Hindlimb muscle (tissue), 1 donor: ENCODE results near the gene CHRNA3. TPM values are rescaled to one million over a fixed set of nuclear protein-coding genes. Genes with fewer than 3 reads are reported as not detected.

ENCODE experiments used
- DNase-seq: peaks from one replicate; pipeline ENCODE4 v3.0.0-alpha.2; 2013
- polyA plus RNA-seq: library from polyadenylated mRNA; unstranded; fragments of 120-200 nt; gene quantifications from one replicate; pipeline ENCODE4 v1.2.1, GENCODE V29; 2013; ENCODE audit not compliant: insufficient read length

CHRNA3 gene
- polyA plus RNA-seq, result 0.14 TPM

DNA sequence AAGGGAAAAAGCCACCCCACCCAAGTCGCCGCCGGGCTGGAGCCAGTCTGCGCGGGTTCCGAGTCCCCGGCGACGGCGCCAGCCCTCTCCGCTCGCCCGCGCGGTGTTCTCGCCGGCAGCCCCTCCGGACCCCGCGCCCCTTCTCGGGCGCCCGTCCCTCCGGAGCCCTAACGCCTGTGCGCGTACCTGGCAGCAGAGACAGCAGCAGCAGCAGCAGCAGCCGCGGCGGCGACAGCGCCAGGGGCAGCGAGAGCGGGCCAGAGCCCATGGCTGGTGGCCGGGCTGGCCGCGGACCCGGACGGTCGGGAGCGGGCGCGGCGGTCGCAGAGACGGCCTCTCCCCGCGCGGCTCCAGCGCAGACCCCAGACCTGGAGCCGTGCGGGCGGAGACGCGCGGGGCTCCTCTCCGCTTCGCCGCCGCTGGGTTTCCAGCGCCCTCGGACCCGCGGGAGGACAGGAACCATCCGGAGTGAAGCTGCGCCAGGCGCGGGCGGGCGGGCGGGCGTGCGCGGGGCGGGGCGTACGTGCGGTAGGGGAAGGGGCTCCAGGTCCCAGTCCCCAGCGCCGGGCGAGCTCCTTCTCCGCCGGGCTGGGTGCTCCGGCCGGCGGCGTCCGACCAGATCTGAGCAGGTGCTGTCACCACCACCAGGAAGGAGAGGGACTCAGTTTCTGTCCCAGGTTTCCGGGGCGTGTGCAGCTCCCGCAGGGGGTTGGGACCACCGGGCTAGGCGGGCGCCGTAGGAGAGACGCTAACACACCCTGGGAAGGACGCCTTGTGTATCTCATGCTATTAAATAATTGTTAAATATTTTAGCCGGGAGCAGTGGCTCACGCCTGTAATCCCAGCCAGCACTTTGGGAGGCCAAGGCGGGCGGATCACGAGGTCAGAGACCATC lies at the start of gene CHRNA3:
Gene CHRNA3 (minus strand): TSS at position 470 of the 895 bp plus-strand sequence. CDS start 202 bp downstream, at position 268.
- no peak for DNase-seq

DNA sequence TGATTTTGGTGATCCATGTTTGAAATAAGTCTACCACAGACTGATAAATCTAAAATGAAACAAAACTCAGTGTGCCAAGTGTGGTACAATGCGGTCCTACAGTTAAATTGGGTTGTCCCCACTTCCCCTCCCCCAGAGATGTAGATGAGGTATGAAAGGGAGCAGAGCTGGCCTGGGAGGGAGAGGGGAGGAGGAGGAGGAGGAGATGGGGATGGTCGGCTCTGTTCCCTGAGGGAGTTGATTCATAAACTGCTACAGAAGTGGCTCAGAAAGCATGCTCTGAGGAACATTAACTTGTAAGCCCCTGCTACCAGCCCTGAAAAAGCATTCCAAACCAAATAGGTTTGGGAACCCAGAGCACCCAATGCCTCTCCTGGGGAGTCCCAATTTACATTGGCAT lies 48.2 kb upstream of the CHRNA3 start:
- DNase-seq, result no peak

DNA sequence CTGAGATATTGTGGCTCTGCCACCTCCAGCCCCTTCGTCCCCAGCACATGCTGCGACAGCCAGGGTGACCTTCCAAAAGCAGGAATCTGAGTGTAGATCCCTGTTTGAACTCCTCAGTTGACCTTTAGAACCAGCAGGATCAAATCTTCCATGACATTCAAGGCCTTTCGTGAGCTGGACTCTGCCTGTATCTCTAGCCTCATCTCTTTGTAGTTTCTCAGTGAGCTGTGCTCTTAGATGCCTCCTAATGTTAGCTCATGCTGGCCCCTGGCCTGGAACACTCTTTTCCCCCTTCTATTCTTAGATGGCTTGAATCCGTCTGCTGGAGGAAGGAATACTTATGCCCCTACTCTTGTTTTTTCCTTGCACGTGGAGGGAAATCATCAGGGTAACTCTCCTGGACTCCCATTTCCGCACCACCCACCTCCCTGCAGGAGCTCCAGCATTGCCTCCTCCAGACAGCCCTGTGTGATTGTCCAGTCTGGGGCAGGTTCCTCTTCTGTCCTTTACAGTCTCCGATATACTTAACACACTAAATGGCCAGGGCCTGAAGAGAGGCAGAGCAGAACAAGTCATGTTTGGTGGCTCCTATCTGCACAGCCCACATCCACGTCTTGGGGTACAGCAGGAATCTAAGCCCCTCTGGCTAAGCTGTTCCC lies 46.9 kb upstream of the CHRNA3 start:
- DNase-seq, result no peak

DNA sequence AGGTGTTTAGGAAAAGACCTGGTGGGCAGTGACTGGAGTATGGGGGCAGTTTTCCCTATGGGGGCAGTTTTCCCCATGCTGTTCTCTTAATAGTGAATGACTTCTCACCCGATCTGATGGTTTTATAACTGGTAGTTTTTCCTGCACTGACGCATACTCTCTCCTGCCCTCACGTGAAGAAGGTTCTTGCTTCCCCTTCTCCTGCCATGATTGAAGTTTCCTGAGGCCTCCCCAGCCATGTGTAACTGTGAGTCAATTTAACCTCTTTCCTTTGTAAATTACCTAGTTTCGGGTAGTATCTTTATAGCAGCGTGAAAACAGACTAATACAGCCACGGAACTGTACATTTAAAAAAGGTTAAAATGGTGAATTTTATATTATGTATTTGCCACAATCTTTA lies 45.2 kb upstream of the CHRNA3 start:
- no peak for DNase-seq

GRCh38 chr15:78663703-78664102 lies 42.9 kb upstream of the CHRNA3 start:
- DNase-seq, result no peak

DNA sequence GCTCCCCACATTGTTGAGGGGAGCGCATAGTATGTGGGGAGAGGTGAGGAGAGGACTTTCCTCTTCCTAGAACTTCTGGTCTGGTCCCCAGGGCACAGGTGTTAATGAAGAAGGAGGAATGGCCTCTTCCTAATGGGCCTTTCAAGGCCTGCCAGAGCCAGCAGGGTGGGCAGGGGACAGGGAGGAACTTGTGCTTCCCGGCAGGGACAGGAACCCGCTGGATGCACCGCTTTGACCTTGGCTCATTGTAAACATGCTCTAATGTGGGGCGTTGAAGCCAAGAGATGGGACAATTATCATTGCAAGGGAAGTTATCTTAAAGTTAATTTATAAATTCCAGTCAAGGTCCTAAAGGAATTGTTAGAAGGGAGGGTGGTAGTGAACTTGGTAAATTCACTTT lies 41.2 kb upstream of the CHRNA3 start:
- no peak for DNase-seq

GRCh38 chr15:78661001-78661400 lies 40.2 kb upstream of the CHRNA3 start:
- DNase-seq, result no peak

GRCh38 chr15:78660584-78660983 lies 39.8 kb upstream of the CHRNA3 start:
- DNase-seq, result no peak

DNA sequence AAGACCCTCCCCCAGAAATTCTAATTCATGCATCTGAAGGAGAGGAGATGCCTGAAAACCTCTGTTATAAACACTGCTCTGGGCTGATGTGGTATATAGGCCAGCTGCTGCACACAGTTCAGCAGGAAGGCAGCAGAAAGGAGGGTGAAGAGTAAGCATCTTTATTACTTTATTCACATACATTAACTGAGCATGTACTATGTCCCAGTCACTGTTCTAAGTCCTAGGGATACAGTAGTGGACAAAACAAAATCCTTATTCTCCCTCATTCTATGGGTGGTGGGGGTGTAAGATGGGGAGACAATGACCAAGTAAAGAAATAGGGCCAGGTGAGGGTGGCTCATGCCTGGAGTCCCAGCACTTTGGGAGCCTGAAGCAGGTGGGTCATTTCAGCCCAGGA lies 38.0 kb upstream of the CHRNA3 start:
- no peak for DNase-seq

DNA sequence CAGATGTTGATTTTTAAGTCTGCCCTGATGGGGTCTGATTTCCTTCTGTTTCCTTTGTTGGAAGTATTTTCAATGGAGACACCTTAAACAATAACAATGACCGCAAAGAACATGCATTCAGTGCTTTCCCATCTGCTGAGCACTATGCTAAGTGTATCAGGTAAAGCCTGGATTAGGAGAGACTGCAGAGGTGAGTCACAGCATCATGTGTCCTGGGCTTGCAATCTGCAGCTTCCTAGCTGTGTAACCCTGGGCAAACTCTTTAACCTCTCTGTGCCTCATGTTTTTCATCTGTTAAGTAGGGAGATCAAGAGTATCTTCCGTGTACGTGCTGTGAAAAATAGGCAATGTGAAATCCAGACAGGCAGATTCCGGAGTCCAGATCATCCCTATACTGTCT lies 33.5 kb upstream of the CHRNA3 start:
- DNase-seq, result no peak

DNA sequence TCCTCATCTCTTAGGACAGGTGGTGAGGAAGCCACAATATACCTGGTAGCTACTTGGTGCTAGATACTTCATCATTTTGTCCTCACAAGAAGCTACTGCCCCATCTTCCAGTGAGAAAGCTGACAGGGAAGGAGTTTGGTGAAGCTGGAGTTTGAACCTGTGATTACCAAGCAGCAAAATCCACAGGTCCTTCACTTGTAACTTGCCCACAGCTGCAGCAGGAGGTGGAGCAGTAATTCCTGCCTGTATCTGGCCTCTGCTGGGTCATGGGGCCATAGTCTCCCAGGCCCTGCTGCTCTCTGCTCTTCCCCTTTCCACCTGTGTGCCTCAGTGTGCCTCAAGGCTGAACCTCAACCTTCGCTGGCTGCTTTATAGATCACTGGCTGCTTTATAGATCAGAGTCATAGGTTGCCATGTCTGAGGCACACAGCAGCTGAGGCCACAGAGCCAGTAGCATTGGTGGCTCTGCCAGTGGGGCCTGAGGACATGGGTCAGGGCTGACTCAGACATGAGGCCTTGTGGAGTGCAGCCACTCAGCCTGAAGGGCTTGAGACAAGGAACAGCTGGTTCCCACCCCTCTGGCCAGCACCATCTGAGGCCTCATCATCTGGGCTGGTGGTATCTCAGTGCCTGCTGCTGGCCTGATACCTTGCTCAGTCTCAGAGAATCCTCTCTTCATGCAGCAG lies 31.3 kb upstream of the CHRNA3 start:
- DNase-seq, result no peak

DNA sequence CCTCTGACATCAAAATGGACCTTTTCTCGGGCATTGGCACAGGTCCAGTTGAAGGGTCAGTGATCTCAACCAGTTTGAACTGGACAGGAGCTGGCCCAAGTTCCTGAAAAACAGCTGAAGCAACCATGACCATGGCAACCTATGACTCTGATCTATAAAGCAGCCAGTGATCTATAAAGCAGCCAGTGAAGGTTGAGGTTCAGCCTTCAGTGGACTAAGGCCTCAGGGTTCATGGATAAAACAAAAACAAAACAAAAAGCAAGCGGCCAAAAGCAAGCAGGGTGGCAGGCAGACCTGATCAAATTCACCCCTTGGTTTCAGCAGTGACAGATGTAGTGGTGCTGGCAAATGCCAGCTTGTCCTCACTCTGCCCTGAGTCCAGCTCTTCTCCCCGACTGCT lies 30.2 kb upstream of the CHRNA3 start:
- no peak for DNase-seq

DNA sequence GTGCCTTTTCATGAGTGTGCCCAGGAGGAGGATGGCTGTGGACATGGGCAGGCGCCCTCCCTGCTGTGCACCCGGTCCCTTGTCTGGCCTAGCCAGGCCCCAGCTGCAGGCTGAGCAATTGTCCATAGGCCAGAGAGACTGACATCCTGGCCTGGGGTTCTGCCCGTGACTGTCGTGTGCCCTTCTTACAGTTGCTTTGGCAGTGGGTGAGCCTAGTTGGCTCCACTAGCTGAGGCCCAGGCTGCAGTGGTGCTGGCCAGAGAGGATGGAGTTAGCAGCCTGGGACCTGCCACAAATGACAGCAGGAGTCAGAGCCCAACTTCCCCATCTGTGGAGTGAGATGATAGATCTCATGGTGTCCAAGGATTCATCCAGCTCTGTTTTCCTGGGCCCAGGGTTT lies 29.2 kb upstream of the CHRNA3 start:
- DNase-seq, result peak; percentile 23

DNA sequence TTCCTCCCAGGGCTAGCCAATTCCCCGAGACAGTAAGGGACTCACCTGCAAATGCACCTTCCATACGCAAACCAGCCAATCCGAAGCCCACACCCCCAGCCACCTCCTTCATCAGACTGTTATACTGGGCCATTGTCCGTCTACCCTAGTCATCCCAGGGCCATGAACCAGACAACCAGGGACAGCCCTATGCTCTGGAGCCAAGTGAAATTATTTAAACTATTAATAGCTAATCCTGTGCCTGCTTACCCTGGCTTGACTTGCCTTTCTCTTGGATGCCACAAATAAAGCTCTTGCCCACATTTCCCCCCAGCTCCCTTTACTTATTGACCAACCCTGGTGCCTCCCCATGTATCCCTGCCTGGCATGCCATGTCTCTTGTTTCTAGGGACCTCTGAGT lies 24.2 kb upstream of the CHRNA3 start:
- no peak for DNase-seq

- DNase-seq, result no peak
These were observed 21.5 kb upstream of the CHRNA3 start for GRCh38 chr15:78642331-78642730.

- DNase-seq, result no peak
These were observed 21.0 kb upstream of the CHRNA3 start for GRCh38 chr15:78641749-78642275.

- DNase-seq, result peak; percentile 24
These were observed 20.4 kb upstream of the CHRNA3 start, which contains the start of gene CHRNB4 for GRCh38 chr15:78641102-78641748. TSS of gene CHRNB4 (minus strand) at chr15:78641210. CDS start at chr15:78641133, 77 bp downstream.

DNA sequence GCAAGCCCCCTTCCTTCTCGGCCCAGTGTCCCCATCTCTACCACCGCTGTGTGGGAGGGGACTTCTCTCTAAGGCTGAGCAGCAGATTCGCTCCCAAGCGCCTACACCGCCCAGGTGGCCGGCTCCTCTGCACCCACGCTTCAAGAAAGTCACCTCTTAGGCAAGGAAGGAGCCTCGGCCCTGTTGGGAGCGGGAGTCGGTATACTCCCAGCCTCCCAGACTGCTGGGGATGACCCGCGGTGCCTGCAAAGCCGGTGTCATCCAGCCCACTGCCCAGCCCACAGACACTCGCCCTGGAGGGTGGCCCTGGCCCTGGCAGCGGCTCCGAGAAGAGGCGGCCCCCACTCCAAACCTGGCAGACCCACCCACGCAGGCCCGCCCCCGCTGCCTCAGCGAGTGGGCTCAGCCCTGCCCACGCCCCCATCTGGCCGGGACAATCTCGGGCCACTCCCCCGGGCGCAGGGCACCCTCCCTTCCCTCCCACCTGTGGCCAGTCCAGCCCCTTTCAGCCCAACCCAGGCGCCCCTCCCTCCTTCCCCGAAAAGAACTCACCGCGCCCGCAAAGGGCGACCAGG lies 19.8 kb upstream of the CHRNA3 start:
- no peak for DNase-seq

DNA sequence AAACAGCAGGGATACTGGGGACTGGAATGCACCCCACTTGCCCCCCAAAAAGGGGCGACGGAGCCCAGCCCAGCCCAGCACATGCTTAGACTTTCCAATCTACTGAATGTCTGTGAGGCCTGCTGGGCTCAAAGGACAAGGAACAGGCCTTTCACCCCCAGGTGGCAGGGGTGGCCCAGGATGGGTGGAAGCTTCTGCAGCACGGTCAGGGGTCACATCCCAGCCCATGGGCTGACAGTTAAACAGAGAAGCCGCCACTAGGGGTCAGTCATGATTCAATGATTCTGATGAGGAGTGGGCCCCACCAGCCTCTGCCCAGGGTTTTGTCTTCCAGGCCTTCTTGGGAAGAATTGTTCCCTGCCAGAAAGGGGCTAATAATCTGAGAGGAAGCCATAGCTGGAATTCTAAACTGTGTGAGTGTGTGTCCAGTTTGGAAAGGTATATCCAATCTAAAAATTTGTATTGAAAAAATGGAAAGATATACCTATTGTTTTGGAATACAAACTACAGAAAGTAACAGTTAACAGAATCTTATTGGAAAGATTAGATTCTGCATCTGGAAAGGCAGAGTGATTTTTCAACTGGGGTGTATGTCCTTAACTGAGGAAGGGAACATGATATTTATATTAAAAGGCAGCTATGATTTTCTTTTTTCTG lies 18.0 kb upstream of the CHRNA3 start:
- DNase-seq, result peak; percentile 43

GRCh38 chr15:78637776-78638435 lies 17.1 kb upstream of the CHRNA3 start:
- no peak for DNase-seq

GRCh38 chr15:78636378-78636859 lies 15.6 kb upstream of the CHRNA3 start:
- no peak for DNase-seq
